Measurements from ENCODE around the gene C1orf167.

- TF ChIP-seq MAX (IDR thresholded peaks at IDR 0.05) (no peak), RAD21 (IDR thresholded peaks at IDR 0.05; ENCODE audit: low read depth) (no peak), EP300 (IDR thresholded peaks at IDR 0.05; ENCODE audit: borderline replicate concordance) (no peak), USF1 (IDR thresholded peaks at IDR 0.05) (no peak), NFIC (IDR thresholded peaks at IDR 0.05) (no peak), TAF1 (IDR thresholded peaks at IDR 0.05; ENCODE audit: low read depth) (no peak), YY1 (IDR thresholded peaks at IDR 0.05; ENCODE audit: low read depth) (no peak), FOXM1 (IDR thresholded peaks at IDR 0.05; ENCODE audit: borderline replicate concordance, low read depth) (no peak), TEAD4 (IDR thresholded peaks at IDR 0.05) (no peak), ZBTB7A (IDR thresholded peaks at IDR 0.05; ENCODE audit: low read depth) (no peak), CEBPB (IDR thresholded peaks at IDR 0.05) (no peak), REST (IDR thresholded peaks at IDR 0.05; ENCODE audit: low read depth) (no peak), EGR1 (IDR thresholded peaks at IDR 0.05) (no peak)
Measured at GRCh38 chr1:11835441-11836225, 73.6 kb downstream of the C1orf167 start.

Data from Ishikawa (cell line).